Glutamatergic neuron (in vitro differentiated cells): Measurements from ENCODE around the gene CATSPERB. TPM values are rescaled to one million over a fixed set of nuclear protein-coding genes. Genes with fewer than 3 reads are reported as not detected.
"Not testable (repeated sequence)": the region's sequence is repeated elsewhere in the genome, so short reads cannot be mapped to it uniquely, and the experiment has no call there.

Experiments used
- DNase-seq: peaks from one replicate; pipeline ENCODE4 v3.0.0; 2022
- H3K27ac Mint-ChIP-seq: one replicate; pipeline ENCODE4 v1.8.0; 2020; ENCODE audit warnings: mild to moderate bottlenecking, mixed read lengths, inconsistent platforms; ENCODE audit not compliant: unreplicated experiment
- H3K27me3 Mint-ChIP-seq: one replicate; pipeline ENCODE4 v1.8.0; 2020; ENCODE audit warnings: mild to moderate bottlenecking, moderate library complexity, mixed read lengths, inconsistent platforms; ENCODE audit not compliant: unreplicated experiment
- H3K36me3 Mint-ChIP-seq: one replicate; pipeline ENCODE4 v1.8.0; 2020; ENCODE audit warnings: mild to moderate bottlenecking, mixed read lengths, inconsistent platforms; ENCODE audit not compliant: unreplicated experiment
- H3K4me1 Mint-ChIP-seq: one replicate; pipeline ENCODE4 v1.8.0; 2020; ENCODE audit warnings: mild to moderate bottlenecking, low read depth, mixed read lengths, inconsistent platforms; ENCODE audit not compliant: unreplicated experiment
- H3K4me3 Mint-ChIP-seq: one replicate; pipeline ENCODE4 v1.8.0; 2020; ENCODE audit warnings: mild to moderate bottlenecking, mixed read lengths, inconsistent platforms; ENCODE audit not compliant: unreplicated experiment
- H3K9me3 Mint-ChIP-seq: one replicate; pipeline ENCODE4 v1.8.0; 2020; ENCODE audit warnings: mild to moderate bottlenecking, moderate library complexity, mixed read lengths, inconsistent platforms; ENCODE audit not compliant: unreplicated experiment
- CTCF ChIP-seq: fragments of 200-600 bp; sonication (generic); IDR thresholded peaks from one replicate; pipeline ENCODE4 v1.5.0; 2021; ENCODE audit not compliant: partially characterized antibody, unreplicated experiment
- total RNA-seq: library from RNA; stranded (reverse); fragmentation: NEBNext Ultra II Directional; extraction: Animal tissue kit (Norgen Biotek cat#: 25700); gene quantifications from one replicate; pipeline ENCODE4 v1.2.1, GENCODE V29; 2021; ENCODE audit not compliant: unreplicated experiment

Gene CATSPERB
- total RNA-seq, 1 donor from 2014 or later = not detected

- Mint-ChIP-seq H3K27ac (no peak overlapping the region), H3K4me3 (no peak overlapping the region), H3K36me3 (no peaks in the 10 kb centered on the region), H3K9me3 (no peaks in the 10 kb centered on the region), H3K27me3 (no peaks in the 10 kb centered on the region), H3K4me1 (no peaks in the 10 kb centered on the region)
- DNase-seq = no peak
- TF ChIP-seq CTCF = no peak
Measured at GRCh38 chr14:91609161-91609560, 122.7 kb downstream of the CATSPERB start.

- H3K4me1 Mint-ChIP-seq = no peaks in the 10 kb centered on the region
- H3K4me3 Mint-ChIP-seq = no peak overlapping the region
- H3K9me3 Mint-ChIP-seq = no peaks in the 10 kb centered on the region
- TF ChIP-seq CTCF = no peak
- DNase-seq = no peak
- H3K36me3 Mint-ChIP-seq = no peaks in the 10 kb centered on the region
- H3K27ac Mint-ChIP-seq = no peak overlapping the region
- no peaks in the 10 kb centered on the region for H3K27me3 Mint-ChIP-seq
Measured at GRCh38 chr14:91607322-91608047, 124.4 kb downstream of the CATSPERB start.

GRCh38 chr14:91606851-91607250 lies 125.0 kb downstream of the CATSPERB start:
- no peak for TF ChIP-seq CTCF
- H3K36me3 Mint-ChIP-seq = no peaks in the 10 kb centered on the region
- no peak overlapping the region for H3K4me3 Mint-ChIP-seq
- H3K27me3 Mint-ChIP-seq = no peaks in the 10 kb centered on the region
- H3K9me3 Mint-ChIP-seq = no peaks in the 10 kb centered on the region
- H3K4me1 Mint-ChIP-seq = no peaks in the 10 kb centered on the region
- no peak for DNase-seq
- no peak overlapping the region for H3K27ac Mint-ChIP-seq

DNA sequence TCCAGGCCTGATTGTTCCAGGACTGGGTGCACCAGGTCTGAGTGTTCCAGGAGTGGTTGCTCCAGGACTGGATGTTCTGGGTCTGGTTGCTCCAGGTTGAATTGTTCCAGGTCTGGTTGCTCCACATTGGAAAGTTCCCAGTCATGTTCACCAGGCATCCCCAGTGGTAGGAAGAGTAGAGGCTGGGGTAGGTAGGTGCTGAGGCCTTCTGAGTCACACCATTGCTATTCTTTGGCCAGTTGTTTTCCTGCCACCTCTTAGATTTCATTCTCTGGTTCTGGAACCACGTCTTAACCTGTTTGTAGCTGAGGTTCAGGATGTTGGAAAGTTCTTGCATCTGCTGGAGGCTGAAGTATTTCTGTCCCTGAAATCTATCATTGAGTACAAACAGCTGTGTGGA lies 127.3 kb downstream of the CATSPERB start:
- H3K9me3 Mint-ChIP-seq, DNase-seq, H3K36me3 Mint-ChIP-seq, H3K27ac Mint-ChIP-seq, H3K4me3 Mint-ChIP-seq, H3K27me3 Mint-ChIP-seq, H3K4me1 Mint-ChIP-seq: not testable (repeated sequence)

DNA sequence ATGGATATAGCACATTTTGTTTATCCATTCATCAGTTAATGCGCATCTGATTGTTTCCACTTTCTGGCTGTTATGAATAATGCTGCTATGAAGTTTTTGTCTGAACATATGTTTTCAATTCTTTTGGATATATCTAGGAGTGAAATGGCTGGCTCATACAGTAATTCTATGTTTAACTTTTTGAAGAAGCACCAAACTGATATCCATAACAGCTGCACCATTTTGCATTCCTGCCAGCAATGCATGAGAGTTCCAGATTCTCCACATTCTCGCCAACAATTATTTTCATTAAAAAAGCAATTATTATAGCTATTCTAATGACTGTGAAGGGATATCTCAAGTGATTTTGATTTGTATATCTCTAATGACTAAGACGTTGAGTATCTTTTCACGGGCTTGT lies 131.9 kb downstream of the CATSPERB start:
- H3K27ac Mint-ChIP-seq = no peak overlapping the region
- no peak for DNase-seq
- no peak for TF ChIP-seq CTCF
- peaks cover 3% of the 10 kb centered on the region for H3K36me3 Mint-ChIP-seq
- H3K27me3 Mint-ChIP-seq = no peaks in the 10 kb centered on the region
- no peak overlapping the region for H3K4me3 Mint-ChIP-seq
- H3K9me3 Mint-ChIP-seq = no peaks in the 10 kb centered on the region
- H3K4me1 Mint-ChIP-seq = no peaks in the 10 kb centered on the region

GRCh38 chr14:91595736-91596135 lies 136.2 kb downstream of the CATSPERB start:
- Mint-ChIP-seq H3K9me3 (no peaks in the 10 kb centered on the region), H3K4me1 (no peaks in the 10 kb centered on the region), H3K36me3 (peaks cover 10% of the 10 kb centered on the region), H3K4me3 (no peak overlapping the region), H3K27me3 (no peaks in the 10 kb centered on the region), H3K27ac (no peak overlapping the region)
- no peak for DNase-seq
- no peak for TF ChIP-seq CTCF

GRCh38 chr14:91593957-91594356 lies 137.9 kb downstream of the CATSPERB start:
- not testable (repeated sequence) for H3K4me3 Mint-ChIP-seq, H3K9me3 Mint-ChIP-seq, H3K36me3 Mint-ChIP-seq, H3K27ac Mint-ChIP-seq, H3K4me1 Mint-ChIP-seq, DNase-seq, H3K27me3 Mint-ChIP-seq
